HG02943 (cell line): ENCODE measurements around the gene OGDHL.
"Not testable (repeated sequence)": the region's sequence is repeated elsewhere in the genome, so short reads cannot be mapped to it uniquely, and the experiment has no call there.

ENCODE experiments used
- ATAC-seq: cut with Tn5 transposase; IDR thresholded peaks from one replicate; pipeline ENCODE4 v1.9.1; 2021; ENCODE audit warnings: mild to moderate bottlenecking, low read depth, moderate library complexity; ENCODE audit not compliant: unreplicated experiment

Gene OGDHL

DNA sequence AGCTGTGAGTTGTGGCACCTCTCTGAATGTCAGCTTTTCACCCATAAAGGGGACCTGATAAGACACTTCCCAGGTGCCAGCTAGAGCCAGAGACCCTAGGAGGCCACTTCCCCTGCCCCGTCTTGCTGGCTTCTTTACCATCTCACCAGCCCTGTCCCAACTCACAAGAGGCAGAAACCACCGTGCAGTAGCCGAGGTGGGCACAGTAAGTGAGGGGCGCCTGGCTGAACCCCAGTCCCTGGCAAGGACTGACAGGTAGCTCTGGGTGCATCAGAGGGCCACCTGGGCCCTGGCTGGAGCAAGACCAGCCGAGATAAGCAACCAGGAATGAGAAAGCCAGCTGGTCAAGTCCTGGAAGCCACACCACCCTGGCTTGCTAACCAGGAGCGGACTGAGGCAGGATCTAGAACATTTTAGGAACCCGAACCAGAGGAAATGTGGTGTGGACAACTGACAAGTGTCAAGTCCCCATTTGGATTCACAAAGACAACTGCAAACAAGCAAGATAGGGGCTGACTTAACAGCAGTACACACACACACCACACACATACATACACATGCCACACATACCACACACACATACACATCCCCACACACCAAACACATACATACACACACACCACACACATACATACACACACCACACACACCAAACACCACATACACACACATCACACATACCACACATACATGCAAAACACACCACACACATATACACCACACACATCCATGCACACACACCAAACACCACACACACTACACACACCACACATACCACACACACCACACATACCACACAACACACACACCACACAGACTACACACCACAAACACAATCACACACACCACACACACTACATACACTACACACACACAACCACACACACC lies 20.8 kb downstream of the OGDHL start:
- ATAC-seq, result no peak

DNA sequence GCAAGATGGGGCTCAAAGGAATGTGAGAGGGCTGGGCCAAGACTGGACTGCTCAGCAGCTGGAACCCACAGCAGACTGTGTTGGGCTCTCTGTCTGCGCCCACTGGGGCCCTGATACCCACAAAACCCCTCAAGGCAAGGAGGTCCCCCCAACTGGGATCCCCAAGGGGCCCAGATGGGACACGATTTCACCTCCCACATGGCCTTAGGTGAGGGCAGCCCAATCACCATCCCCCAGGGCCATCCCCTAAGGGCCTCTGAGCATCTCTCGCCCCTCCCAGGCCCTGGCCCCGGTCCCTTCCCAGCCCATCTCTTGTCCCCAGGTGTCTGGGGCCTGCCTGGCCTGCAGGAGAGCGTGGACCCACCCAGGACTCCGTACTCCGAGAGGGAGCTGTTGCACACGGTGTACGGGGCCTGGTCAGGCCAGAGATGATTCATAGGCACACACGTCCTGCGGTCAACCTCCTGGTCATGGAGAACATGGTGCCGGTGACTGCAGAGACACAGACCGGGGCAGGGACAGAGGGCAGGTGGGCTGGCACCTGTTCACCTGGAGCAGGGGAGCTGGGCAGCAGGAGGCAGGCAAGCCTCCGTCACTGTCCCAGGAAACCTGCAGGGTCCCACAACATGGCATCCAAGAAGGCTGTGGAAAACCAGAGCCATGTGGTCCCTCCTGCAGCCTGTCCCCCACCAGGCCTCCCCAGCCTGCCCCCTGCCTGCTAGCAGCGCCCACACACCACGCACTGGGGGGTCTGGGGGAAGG lies 21.6 kb downstream of the OGDHL start:
- no peak for ATAC-seq

DNA sequence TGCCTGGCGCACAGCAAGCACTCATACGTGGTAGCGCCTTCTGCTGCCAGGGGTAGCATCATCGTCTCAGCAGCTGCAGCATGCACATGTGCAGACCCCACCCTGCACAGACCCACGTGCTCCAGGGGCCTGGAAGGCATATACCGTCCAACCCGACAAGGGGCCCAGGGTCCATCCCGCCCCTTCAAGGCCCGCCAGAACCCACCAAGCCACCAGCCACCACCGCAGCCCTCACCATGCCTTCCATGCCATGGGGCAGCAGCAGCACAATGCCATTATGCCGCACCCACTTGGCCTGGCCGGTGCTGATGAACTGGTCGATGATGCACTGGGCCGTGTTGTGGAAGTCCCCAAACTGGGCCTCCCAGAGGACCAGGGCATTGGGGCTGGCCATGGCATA lies 22.7 kb downstream of the OGDHL start:
- ATAC-seq, result no peak

DNA sequence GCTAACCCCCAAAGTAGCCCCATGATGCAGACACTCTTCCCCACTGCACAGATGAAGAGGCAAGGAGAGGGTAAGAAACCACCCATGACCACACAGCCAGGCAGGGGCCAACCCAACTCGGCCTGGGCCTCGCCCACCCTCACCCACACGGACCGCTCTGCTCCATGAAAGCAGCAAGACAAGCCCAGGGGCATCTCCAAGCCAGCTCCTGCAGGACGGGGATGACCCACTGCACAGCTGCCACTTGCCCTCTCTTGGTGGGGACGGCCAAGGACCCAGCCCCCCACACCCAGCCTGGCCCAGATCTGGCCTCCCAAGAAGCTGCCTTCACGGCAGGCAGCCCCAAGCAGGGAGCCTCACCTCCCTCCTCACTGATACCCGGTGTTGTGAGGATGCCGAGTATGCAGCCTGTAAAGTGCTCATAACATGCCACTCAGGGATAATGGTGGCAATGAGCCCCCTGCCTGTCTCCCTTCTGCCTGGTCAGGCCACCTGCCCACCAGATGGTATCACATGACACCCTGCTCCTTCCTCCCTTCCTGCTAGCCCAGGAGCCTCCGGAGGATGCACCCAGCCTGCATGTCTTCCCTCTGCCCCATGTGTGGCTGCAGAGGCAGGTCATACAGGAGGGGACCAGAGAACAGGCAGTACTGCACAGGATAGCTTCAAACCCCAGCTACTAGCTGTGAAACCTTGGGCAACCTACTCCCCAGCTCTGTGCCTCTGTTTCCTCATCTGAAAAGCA lies 23.3 kb downstream of the OGDHL start:
- no peak for ATAC-seq

DNA sequence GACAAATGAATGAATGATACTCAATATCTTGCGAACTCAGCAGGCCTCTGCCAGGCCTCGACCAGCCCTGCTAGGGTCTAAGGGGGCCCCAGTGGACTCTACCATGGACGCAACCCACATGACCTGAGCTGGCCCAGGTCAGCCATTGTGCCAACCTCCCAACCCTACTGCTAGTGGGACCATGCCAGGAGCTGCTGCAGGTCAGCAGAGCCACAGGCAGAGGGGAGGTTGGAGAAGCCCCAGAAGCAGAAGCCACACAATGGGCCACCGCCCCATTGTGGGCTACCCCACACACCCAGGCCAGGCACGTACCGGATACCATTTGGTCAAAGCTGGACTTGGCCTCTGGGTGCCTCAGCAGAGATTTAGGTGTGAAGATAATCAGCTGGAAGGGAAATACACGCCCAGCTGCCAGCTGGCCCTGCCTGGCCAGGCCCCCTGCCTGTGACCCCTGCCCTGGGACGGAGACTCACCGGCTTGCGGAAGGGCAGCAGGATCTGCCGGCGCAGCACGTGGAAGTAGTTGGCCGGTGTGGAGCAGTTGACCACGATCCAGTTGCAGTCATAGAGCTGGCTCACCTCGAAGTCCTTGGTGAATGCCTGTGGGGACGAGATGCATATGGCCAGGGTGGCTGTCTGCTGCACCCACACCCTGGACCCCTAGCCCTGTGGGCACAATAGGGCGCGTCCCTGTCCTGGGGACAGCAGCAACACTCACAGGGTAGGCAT lies 24.5 kb downstream of the OGDHL start:
- no peak for ATAC-seq

DNA sequence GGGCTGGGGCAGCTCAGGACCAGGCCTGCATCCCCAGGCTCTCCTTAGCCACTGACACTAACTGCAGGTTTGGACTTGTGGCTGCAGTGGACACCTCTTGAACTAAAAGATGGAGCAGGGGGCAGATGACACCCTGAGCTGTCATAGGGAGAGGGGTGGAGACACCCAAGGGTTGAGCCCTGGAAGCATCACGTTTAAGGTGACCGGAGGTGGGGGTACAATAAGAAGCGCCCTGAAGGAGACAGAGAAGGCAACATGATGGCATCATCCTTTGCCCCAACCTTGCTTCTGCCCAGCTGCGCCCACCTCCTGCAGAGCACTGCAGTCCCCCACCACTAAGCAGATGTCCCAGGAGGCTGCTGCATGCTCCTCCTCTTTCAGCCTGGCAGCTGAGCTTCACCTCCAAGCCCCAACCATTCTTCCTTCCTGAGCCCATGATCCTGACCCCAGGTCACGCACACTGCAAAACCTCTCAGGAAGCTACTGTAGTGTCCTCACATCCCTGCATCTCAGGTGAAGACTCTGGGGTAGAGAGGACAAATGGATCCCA lies 25.5 kb downstream of the OGDHL start:
- no peak for ATAC-seq

DNA sequence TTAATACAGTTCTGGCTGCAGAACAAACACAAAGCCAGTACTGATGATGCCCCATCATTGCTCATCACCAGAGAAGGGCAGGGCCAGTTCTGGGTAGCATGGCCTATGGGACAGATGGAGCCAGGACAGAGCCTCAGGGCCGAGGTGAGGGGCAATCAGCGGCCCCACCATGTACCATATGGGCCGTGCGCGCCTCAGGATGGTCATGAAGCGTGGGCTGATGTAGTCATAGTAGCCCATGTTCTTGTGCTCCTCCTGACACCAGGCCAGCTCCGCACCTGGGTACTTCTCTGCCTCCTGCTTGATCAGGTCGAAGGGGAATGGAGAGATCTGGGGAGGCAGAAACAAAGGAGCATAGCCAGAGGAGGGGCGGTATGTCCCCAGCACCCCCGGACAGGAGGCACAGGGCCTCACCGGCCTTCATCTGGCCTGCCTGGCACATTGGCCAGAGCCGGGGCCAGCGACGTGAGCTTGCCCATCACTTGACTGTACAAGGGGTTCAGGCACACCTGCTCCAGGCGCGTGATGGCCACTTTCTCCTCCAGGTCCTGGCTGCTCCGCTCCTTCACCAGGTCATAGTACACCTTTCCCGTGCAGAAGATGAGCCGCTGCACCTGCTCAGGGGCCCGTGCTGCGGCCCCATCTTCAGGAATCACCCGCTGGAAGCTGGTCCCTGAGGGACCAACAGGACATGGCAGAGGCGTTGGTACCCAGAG lies 26.1 kb downstream of the OGDHL start:
- no peak for ATAC-seq

DNA sequence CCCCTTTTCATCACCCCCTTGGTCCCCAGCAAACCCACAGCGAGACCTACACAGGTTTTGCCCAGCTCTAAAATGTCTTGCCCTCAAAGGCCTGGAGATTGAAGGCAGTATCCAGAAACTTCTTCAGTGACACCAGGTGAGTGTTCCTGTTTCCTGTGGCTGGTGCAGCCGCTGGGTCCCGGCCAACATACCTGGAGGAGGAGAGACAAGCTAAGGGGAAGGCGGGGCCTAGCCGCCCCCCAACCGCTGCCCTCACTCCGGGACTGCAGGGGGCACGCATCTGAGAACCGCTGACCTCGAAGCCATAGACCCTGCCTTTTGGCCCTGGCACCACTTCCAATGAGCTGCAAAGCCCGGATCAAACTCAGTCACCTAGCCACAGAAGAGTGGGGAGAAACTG lies 27.0 kb downstream of the OGDHL start:
- ATAC-seq, result no peak

DNA sequence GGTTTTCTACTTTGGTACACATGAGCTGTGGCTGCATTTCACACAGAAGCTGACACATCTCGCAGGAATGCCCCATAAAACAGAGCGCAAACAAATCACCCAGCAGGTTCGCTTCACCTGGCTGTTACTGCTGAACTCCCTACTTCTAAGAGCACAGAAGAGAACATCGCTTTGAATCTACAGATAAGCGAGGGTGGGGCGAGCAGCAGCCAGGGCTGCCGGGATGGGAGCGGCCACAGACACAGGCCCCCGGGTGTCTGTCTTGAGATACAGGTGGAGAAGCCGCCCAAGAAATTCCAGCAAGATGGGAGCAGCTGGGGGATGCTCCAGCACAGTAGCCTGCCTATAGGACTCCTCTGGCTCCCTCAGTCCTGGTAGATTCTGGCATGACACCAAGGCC lies 27.4 kb downstream of the OGDHL start:
- no peak for ATAC-seq

DNA sequence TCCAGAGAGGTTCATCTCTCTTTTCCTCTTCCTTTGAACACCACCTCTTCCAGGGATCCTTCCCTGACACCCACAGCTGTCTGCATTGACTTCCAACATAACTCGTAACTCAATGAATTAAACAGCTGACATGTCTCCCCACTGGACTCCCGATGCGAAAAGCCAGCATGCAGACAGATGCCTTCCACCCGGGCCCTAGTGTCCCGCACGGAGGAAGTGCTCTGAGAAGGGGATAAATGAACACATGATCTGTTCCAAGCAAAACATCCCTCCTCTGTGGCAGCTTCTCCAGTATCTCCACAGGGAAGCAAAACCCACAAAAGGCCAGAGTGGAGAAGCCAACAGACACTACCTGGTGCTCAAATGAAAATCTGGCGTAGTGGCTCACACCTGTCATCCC lies 28.3 kb downstream of the OGDHL start:
- ATAC-seq, result no peak

DNA sequence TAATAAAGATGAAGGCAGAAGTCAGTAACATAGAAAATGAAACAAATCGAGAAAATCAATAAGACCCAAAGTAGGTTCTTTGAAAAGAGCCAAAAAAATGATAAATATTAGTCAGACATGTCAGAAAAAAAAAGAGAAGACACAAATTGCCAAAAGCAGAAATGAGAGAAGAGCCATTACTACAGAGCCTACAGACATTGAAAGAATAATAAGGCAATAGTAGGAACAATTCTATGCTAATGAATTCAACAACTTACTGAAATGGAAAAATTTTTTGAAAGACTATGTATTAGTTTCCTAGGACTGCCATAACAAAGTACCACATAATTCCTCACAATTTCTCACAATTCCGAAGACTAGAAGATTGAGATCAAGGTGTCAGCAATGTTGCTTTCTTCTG lies 35.5 kb downstream of the OGDHL start:
- no peak for ATAC-seq

DNA sequence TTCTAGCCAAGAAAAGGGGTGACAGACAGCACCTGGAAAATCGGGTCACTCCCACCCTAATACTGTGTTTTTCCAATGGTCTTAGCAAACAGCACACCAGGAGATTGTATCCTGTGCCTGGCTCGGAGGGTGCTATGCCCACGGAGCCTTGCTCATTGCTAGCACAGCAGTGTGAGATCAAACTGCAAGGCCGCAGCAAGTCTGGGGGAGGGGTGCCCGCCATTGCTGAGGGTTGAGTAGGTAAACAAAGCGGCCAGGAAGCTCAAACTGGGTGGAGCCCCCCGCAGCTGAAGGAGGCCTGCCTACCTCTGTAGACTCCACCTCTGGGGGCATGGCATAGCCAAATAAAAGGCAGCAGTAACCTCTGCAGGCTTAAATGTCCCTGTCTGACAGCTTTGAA lies 47.0 kb downstream of the OGDHL start:
- ATAC-seq, result not testable (repeated sequence)

DNA sequence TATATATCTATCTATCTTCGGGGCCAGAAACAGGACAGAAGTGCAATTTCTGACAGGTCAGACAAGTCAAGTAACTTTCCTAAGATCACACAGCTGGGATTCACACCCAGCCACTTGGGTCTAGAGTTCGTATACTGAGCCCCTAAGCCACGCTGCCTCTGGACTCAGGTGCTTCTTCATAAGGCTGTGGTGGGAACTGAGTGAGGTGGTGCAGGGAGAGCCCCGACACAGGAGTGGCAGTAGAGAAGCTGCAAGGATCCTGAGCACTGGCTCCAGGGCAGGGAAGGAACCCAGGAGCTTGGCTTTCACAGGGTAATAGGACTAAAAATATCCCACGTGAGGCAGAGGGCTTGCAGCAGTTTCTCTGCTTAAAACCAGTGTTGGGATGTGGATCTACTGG lies 48.9 kb downstream of the OGDHL start:
- ATAC-seq, result no peak

DNA sequence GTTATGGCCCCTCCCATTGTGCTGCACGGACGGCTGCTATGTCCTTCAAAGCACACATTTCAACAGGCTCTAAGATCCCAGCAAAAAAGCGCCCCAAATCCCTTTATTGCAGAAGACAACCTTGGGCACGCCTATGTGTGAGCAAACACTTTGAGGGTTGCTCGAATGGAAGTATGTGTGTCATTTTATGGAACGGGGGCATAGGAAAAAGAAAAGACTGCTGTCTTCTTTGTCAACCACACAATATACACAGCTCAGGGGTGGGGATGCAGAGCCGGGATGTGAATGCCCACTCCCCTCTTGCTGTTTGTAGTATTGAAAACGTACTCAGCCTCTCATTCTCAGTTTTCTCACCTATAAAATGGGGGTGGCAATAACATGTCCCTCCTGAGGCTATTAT lies 50.6 kb downstream of the OGDHL start:
- ATAC-seq, result no peak

DNA sequence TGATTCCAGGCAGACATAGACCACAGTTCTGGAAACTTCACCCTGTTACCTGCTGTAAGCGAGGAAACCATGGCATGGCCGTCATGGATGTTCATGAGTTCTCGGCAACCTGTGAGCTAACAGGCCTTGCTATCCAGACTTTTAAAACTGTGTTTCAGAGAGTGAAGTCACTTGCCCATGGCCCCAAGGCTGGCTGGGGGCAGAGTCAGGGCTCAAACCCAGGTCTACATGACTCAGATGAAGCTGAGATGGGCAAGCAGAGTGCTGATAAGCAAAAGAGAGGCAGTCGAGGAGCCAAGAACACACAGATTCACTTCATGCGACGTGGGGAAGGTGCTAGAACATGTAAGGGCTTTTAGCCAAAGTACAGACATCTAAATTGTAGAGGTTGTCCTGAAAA lies 51.2 kb downstream of the OGDHL start:
- no peak for ATAC-seq

DNA sequence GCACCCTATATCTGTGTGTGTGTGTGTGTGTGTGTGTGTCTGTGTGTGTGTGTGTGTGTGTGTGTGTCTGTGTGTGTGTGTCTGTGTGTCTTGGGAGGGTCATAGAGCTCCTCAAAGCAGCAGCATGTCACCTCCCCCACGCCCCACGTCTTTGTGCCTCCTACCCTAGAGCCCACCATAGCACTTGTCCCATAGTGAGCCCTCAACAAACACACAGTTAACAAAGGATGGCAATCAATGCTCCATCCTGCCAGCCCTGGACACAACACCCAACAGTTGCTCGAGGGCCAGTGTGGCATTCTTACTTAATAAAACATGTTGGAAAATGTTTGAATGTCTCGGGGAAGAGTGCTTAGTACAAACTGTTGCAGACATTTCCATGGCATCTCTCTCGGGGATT lies 52.2 kb downstream of the OGDHL start:
- ATAC-seq, result no peak

DNA sequence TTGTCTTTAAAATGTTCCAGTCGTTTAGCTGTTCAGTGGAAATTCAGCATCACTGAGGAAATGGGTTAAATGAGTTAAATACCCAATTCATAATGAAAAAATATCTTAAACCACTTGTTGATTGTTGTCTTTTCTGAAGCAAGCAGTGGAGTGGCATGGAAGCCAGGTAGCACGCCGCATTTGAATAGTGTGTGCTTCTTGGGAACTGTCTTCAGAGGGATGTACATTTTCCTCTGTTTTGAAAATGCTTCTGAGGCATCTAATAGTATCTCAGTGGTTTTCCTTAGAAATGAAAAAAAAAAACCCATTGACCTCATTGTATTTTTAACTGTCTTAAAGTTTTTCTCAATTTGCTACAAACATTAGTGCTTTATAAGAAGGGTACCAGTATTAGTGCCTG lies 54.5 kb downstream of the OGDHL start:
- ATAC-seq, result no peak

DNA sequence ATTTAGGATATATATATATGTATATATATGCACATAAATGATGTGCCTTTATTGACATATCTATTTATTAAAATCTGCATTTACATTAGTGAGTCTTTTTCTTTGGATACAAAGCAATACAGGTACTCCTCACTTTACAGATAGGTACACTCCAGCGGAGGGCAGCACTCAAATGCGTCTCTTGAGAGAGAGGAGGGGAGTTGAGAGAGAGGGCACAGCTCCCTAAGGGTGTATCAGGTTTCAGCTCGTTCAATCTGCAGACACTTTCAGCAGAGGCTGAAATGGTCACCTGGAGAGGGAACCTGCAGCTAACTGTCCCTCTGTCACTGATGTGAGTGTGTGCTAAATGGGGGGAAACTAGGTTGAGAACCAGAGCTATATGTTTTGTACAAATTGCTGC lies 61.1 kb downstream of the OGDHL start:
- ATAC-seq, result no peak

DNA sequence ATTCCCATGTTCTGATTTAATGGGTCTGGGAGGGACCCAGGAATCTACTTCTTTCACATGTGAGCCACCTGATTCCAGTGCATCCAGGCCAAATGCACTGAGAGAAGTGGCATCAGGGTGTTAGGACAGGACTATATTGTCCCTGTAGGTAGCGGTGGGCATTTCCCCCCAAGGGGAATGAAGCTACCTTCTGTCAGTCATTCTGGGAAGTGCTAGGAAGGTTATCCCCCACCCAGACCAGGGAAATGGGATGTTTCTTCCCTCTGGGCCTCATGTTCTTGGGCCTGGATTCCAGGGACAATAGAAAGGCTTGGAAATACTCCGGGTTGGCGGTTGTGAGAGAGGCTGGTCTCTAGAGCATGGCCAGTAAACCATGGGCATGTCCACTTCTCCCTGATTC lies 61.9 kb downstream of the OGDHL start:
- no peak for ATAC-seq

DNA sequence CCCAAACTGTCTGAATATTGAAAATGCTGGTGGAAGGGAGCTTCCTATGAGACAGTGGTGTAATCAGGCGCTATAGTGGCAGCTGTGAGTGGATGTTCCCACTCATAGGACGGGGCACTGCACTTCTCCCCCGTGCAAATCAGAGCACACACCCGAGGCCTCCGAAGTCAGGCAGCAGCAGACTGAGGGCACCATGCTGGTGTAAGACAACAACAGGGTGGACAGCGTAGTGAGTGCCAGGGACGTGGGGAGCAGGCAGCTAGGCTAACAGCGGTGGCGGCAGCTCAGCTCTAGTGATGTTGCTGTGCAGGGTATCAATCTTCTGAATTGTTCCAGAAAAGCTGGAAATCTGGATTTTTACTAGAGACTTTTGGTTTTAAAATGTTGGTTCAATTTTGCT lies 63.4 kb downstream of the OGDHL start:
- no peak for ATAC-seq
